ENCODE data around the gene SHROOM3.

DNA sequence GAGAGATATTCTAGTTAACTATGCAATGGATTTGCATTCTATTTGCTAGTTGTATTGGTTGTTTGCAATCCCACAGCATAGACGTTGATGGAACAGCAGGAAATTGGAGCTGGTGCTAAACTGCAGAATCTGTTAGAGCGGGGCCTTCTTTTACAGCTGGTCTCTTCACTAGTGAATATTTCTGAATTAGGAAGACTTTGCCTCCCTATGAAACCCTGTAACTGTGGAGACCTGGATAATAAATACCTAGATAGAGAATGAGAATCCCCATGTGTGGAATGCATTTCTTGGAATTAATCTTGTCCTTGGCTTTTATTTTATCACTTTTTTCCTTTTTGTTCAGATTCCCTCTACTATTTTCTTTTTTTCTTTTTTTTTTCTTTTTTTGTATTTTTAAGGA, 109.7 kb downstream of the SHROOM3 start:
- no peak for TF ChIP-seq POLR2A (IDR thresholded peaks at IDR 0.05)
- TF ChIP-seq, protein P1, sequence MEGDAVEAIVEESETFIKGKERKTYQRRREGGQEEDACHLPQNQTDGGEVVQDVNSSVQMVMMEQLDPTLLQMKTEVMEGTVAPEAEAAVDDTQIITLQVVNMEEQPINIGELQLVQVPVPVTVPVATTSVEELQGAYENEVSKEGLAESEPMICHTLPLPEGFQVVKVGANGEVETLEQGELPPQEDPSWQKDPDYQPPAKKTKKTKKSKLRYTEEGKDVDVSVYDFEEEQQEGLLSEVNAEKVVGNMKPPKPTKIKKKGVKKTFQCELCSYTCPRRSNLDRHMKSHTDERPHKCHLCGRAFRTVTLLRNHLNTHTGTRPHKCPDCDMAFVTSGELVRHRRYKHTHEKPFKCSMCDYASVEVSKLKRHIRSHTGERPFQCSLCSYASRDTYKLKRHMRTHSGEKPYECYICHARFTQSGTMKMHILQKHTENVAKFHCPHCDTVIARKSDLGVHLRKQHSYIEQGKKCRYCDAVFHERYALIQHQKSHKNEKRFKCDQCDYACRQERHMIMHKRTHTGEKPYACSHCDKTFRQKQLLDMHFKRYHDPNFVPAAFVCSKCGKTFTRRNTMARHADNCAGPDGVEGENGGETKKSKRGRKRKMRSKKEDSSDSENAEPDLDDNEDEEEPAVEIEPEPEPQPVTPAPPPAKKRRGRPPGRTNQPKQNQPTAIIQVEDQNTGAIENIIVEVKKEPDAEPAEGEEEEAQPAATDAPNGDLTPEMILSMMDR (IDR thresholded peaks at IDR 0.05): no peak
